ENCODE measurements around the gene LPIN2. TPM values are rescaled to one million over a fixed set of nuclear protein-coding genes. Genes with fewer than 3 reads are reported as not detected.

The LPIN2 gene
- total and polyA plus RNA-seq, 2 of the 13 experiments (the other 11 are each of a cell fraction or from before 2014, with no cell fraction given) = 46.0 to 119 TPM

GRCh38 chr18:3058328-3059191 lies 45.6 kb upstream of the LPIN2 start (continued):
- no peak for TF ChIP-seq ZNF687 (CRISPR knock-in tag; IDR thresholded peaks at IDR 0.05)
- TF ChIP-seq ZBTB34 (CRISPR knock-in tag; IDR thresholded peaks at IDR 0.05) = no peak
- TF ChIP-seq KDM6A (CRISPR knock-in tag; IDR thresholded peaks at IDR 0.05; ENCODE audit: low read depth) = no peak
- no peak for TF ChIP-seq SNRNP70 (IDR thresholded peaks at IDR 0.05; ENCODE audit: low read depth, low read length)
- TF ChIP-seq ZFP36L2 (CRISPR knock-in tag; IDR thresholded peaks at IDR 0.05) = peak; percentile 13; the same call in 1 of the 2 replicates
- TF ChIP-seq ZSCAN22 (CRISPR knock-in tag; IDR thresholded peaks at IDR 0.05) = no peak
- TF ChIP-seq PAXIP1 (CRISPR knock-in tag; conservative IDR thresholded peaks at IDR 0.05) = peak; percentile 77
- no peak for TF ChIP-seq CBX2 (IDR thresholded peaks at IDR 0.05; ENCODE audit: low read depth, low read length)
- TF ChIP-seq CBX2 (CRISPR knock-in tag; IDR thresholded peaks at IDR 0.05; ENCODE audit: low read depth) = no peak
- TF ChIP-seq SIN3A (IDR thresholded peaks at IDR 0.05; ENCODE audit: borderline replicate concordance, low read depth, low read length) = no peak
- TF ChIP-seq ZNF589 (CRISPR knock-in tag; conservative IDR thresholded peaks at IDR 0.05) = no peak
- no peak for TF ChIP-seq PAX8 (CRISPR knock-in tag; IDR thresholded peaks at IDR 0.05; ENCODE audit: borderline replicate concordance)
- no peak for TF ChIP-seq ZNF510 (CRISPR knock-in tag; IDR thresholded peaks at IDR 0.05; ENCODE audit: low read depth)
- peak; percentile 8 for TF ChIP-seq MED8 (CRISPR knock-in tag; IDR thresholded peaks at IDR 0.05; ENCODE audit: insufficient replicate concordance)
- no peak for TF ChIP-seq MXD1 (CRISPR knock-in tag; IDR thresholded peaks at IDR 0.05)
- no peak for TF ChIP-seq ZNF180 (CRISPR knock-in tag; IDR thresholded peaks at IDR 0.05; ENCODE audit: borderline replicate concordance, low read depth)
- TF ChIP-seq HDAC6 (IDR thresholded peaks at IDR 0.05; ENCODE audit: low read depth, low read length) = no peak
- peak; percentile 18; the same call in 1 of the 2 replicates for TF ChIP-seq HOXA3 (CRISPR knock-in tag; IDR thresholded peaks at IDR 0.05)
- TF ChIP-seq HES4 (CRISPR knock-in tag; IDR thresholded peaks at IDR 0.05; ENCODE audit: borderline replicate concordance) = no peak

All from HepG2 (cell line).